IPS DF 19.7 (cell line): ENCODE measurements around the gene ACACB.

ENCODE experiments used
- DNase-seq: peaks from one replicate; pipeline ENCODE4 v3.0.0-alpha.2; 2013; ENCODE audit warnings: low read depth, low spot score

Gene ACACB

GRCh38 chr12:109277255-109277898 lies 161.0 kb downstream of the ACACB start:
- DNase-seq = no peak

- DNase-seq = no peak
These were observed 161.7 kb downstream of the ACACB start for GRCh38 chr12:109277899-109278762.

GRCh38 chr12:109278912-109279311 lies 162.5 kb downstream of the ACACB start:
- no peak for DNase-seq

GRCh38 chr12:109279525-109279924 lies 163.1 kb downstream of the ACACB start:
- DNase-seq = no peak

GRCh38 chr12:109281452-109281851 lies 165.1 kb downstream of the ACACB start:
- DNase-seq = no peak

- DNase-seq = no peak
These were observed 168.0 kb downstream of the ACACB start for GRCh38 chr12:109284392-109284791.

- no peak for DNase-seq
These were observed 169.9 kb downstream of the ACACB start for GRCh38 chr12:109286252-109286651.

- no peak for DNase-seq
These were observed 170.3 kb downstream of the ACACB start for GRCh38 chr12:109286652-109287051.

- no peak for DNase-seq
These were observed 170.8 kb downstream of the ACACB start for GRCh38 chr12:109287181-109287580.

- DNase-seq = no peak
These were observed 171.6 kb downstream of the ACACB start for GRCh38 chr12:109287811-109288469.

- DNase-seq = no peak
These were observed 172.2 kb downstream of the ACACB start for GRCh38 chr12:109288571-109288970.

- DNase-seq = no peak
These were observed 172.6 kb downstream of the ACACB start for GRCh38 chr12:109289004-109289403.

- no peak for DNase-seq
These were observed 173.2 kb downstream of the ACACB start for GRCh38 chr12:109289551-109289950.

GRCh38 chr12:109290061-109290460 lies 173.7 kb downstream of the ACACB start:
- no peak for DNase-seq

- no peak for DNase-seq
These were observed 174.7 kb downstream of the ACACB start for GRCh38 chr12:109291117-109291516.

GRCh38 chr12:109291521-109292341 lies 175.3 kb downstream of the ACACB start:
- peak; percentile 87 for DNase-seq

- no peak for DNase-seq
These were observed 175.9 kb downstream of the ACACB start for GRCh38 chr12:109292342-109292711.

GRCh38 chr12:109293106-109293505 lies 176.7 kb downstream of the ACACB start:
- no peak for DNase-seq

- no peak for DNase-seq
These were observed 178.0 kb downstream of the ACACB start for GRCh38 chr12:109294286-109294796.

- no peak for DNase-seq
These were observed 179.5 kb downstream of the ACACB start for GRCh38 chr12:109295764-109296425.

- DNase-seq = no peak
These were observed 180.0 kb downstream of the ACACB start for GRCh38 chr12:109296431-109296830.
